GM18909 (cell line): Measurements from ENCODE around the gene KCNE4.
"Not testable (repeated sequence)": the region's sequence is repeated elsewhere in the genome, so short reads cannot be mapped to it uniquely, and the experiment has no call there.

Experiments
- ATAC-seq: cut with Tn5 transposase; IDR thresholded peaks from one replicate; pipeline ENCODE4 v1.9.1; 2021; ENCODE audit warnings: mild to moderate bottlenecking; ENCODE audit not compliant: unreplicated experiment, poor library complexity

The KCNE4 gene

DNA sequence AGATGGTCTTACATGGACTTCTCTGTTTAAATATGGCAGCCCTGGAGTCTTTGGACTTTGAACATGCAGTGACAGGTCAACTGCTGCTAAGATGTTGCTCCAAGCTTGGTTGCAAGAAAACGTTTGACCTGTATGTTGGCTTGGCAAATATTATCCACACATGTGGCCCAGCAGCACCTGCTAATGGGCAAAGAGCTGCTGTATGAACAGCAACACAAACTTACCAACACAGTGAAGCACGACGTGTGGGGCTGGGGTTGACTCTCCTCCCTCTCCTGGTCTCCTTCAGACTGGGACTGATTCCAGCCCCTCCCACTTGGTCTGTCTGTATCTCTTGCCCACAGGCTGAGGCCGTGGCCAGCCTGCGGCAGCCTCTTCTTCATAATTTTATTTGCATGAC lies 3.8 kb downstream of the KCNE4 start:
- ATAC-seq, result no peak

DNA sequence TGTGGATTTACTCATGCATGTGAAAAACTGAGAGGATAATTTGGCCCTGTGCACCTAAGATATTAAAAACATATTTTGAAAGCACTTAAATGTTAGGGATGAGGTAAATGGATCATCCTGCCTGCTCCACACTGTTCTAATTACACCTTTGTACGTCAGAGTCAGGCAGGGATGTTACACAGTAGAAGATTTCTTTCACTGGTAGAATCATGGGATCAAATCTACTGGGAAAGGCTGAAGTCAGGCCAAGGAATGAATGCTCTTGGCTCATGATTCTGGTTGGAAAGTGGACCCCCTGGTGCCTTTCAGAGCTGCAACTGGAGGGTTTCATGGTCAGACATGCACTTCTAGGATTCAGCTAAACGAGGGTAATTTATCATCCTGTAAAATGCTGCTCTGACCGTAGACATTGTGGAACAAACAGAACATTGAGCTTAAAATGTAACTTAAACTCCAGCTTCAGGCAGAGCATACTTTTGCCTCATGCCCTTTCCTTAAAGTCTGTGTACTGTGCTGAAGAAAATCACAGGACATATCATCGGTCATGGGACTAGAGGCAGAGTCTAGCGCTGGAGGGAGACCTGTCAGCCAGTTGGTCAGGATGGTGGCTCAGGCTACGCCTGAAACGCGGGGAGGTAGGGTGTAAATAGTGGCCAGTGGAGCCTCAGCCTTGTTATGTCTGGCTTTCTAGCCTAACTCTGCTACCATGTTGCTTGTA lies 4.9 kb downstream of the KCNE4 start:
- ATAC-seq, result no peak

DNA sequence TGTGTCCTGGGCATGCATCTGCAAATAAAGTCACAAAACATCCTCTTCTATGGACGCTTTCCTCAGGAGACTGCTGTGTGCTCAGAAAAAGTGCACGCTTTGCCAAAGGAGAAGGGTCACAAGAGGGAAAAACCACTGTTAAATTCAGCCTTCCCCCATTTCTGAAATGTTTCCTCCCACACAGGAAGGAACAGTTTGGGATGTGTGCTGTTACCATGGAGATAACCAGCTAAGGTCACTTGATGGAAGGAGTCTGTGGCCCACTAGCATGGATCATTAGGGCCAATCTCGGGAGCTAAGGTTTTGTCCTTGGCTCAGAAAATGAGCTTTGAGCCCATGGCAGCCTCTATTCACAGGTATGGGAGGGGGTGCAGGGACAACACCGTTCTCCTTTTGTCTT lies 5.6 kb downstream of the KCNE4 start:
- no peak for ATAC-seq

DNA sequence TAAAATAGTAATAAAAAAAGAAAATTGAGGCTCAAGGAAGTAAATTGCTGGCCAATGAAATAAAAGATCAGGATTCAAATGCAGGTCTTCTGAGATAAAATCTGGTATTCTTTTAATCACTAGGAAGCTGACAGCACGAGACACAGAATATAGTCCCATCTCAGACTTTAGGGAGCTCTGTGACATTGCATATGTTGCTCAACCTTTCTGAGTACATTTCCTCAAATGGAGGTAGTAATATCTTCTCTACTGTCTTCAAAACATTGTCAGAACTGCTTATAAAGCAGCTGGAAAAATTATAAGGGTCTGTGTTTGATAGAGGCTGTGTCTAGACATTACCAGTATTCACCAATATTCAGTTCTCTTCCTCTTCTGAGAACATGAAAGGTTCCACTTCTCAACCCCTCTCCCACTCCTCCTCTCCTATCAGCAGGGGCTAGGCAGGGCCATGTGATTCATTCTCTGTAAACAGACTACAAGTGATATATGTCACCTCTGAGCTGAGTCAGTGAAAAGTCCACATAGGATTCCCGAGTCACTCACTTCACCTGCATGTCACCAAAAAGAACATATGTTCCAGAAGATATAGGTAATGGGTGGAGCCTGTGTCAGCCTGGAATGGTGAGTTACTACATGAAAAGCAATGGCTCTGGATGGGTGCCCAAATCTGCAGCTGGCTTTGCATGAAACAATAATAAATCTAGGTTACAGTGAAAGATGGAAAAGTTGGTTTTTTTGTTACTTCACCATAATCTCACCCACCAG lies 7.1 kb downstream of the KCNE4 start:
- no peak for ATAC-seq

DNA sequence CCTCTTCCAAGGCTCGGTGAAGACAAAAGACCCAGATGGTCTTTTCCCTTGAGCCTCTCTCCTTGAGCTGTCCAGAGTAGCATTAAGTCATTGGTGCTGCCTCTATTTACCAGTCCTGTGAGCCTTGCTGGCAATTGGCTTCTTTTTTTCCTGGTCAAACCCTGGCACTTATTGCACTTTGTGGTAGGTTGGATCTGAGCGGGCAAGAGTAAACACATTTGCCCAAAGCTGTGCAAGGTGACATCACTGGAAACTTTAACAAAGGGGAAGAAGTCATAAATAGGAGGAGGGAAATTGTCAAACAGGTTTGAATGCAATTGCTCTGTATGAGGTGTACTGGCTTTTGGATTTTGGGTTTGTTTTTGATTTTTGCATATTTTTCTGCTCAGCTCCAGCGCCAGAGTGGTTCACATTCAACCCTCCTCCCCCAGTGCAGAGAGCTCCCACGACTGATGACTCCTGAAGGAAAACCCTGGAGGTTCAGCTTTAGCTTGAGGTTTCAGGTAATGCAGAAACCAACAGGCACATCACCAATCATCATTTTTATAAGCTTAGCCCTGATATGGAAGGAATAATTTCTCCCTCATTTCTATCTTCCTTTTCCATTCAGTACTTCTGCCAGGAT lies 8.3 kb downstream of the KCNE4 start:
- no peak for ATAC-seq

DNA sequence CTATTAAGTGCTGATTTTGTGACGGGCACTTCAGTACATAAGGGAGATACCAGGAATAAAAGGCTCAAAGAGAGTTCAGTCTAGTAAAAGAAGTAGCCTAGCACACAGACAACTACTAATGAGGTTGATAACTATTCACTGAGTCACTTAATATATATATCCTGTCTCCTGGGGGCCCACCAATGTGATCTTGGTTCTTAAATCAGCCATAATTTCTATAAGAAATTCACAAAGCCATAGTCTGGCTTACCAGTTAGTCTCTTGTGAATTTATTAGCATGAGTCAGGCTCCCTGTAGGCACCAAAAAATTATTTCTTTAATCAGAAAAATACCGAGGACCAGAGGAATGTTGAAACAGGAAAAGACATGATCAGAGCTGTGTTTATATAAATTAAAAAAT lies 10.4 kb downstream of the KCNE4 start:
- no peak for ATAC-seq

DNA sequence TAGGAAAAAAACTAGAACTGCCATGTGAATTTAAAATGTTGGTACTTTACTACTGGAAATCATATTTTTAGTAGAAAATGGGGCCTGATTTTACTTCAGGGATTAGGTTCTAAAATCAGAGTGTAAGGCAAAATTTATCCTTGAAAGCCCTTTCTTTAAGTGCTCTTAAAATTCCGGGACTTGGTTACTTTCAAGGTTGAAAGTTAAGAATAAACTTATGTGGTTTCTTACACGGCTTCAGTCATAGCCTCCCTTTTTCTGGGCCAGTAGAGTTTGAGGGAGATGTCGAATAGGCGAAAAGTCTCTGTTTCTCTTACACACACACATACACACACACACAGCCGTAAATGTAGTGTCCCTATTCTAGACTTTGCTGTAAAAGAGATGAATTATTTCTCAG lies 13.1 kb downstream of the KCNE4 start:
- ATAC-seq, result no peak

DNA sequence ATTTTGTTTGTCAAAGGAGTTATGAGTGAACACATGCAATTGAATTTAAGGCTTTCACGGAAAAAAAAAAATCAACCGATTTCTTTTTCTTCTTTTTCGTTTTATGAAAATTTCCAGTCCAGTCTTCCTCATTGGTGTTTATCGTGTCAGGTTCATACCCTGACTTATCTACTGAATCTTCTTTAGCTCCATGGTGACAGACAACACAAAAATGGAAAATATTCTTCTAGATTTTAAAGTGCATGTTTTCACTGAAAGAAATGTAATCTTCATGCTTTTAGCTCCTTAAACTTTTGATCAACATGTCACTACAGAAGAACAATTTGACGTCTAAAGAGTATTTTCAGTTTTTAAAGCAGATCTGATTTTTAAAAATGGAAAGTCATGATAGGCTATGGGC lies 14.7 kb downstream of the KCNE4 start:
- no peak for ATAC-seq

DNA sequence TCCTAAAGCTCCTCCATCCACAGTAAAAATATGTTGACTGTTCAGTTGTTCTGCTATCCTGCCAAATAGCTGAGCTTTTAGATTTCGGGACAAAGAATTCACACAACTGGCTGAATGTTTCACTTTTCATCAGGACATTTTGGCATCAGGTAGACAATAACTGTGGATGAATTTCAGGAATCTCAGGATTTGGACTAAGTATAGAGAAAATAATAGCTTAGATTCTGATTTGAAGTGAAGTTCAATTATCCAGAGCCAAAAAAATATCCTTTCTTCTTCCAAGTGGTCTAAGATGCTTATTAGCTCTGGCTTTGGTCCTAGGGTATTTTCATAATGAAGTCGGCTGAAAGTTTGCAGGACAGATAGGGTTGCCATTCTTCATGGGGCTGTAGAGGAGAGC lies 16.1 kb downstream of the KCNE4 start:
- ATAC-seq, result no peak

DNA sequence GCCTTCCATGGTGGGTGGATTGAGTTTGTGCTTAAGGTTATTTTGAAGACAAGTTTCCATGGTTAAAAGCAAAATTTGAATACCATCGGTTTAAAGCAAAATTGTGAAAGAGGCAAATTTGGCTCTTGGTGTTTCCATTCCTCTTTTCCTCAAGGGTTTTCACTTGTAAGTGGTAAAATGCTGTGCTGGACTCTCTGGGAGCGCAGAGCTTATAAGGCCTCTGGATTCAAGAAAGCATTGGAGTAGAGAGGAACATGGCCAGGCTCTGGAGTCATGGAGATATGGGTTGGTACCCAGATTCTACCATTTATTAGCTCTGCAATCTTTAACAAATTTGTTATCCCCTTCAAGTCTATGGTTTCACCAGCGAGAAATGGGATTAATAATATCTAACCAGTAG lies 17.5 kb downstream of the KCNE4 start:
- ATAC-seq, result no peak

DNA sequence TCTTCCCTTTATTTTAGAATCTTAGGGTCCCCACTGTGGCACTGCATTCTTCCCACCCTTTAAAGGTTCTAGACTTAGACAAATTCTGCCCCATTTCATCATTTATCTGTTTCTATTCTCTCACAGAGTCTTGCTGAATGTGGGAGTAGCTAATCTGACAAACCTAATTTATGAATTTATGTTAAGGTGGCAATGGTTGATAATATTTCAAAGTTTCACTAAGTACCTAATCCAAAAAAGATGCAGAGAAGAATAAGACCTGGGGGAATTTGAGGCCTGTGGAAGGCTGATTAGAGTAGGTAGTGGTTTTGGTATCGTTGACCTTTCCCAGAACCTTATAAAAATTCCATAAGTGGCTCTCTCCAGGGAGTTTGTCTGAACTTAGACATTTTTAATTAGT lies 18.0 kb downstream of the KCNE4 start:
- ATAC-seq, result no peak

DNA sequence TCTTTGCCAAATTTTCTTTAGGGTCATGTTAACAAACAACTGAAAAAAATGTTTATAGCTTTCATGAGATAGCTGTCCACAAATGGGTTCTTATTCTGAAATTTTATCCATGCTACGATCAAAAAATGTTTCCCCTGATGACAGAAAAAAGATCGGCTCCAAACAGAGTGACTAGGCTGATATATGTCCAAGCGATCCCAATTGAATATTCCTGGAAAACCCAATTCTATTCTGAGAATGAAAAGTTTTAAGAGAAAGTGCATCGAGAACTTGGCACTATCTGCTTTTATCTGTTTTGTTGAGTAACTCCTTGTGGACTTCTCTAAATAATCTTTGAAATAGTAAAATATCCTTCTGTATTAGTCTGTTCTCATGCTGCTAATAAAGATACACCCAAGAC lies 19.1 kb downstream of the KCNE4 start:
- no peak for ATAC-seq

DNA sequence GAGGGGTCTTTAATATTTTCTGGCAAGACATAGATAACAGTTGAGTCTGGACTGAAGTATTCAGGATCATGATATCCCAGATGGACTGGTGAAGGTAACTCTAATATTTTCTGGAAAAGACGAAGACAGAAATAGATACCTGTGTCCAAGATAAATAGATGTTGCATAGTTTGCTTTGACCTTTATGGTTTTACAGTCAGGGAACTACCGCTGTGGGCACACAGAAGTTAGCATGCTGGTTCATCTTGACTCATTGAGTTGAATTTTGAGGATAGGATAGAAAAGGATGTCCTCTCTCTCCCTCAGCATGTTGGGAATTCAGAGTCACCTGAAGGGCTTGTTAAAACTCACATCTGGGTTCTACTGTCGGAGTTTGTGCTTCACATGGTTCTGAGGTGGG lies 20.8 kb downstream of the KCNE4 start:
- no peak for ATAC-seq

DNA sequence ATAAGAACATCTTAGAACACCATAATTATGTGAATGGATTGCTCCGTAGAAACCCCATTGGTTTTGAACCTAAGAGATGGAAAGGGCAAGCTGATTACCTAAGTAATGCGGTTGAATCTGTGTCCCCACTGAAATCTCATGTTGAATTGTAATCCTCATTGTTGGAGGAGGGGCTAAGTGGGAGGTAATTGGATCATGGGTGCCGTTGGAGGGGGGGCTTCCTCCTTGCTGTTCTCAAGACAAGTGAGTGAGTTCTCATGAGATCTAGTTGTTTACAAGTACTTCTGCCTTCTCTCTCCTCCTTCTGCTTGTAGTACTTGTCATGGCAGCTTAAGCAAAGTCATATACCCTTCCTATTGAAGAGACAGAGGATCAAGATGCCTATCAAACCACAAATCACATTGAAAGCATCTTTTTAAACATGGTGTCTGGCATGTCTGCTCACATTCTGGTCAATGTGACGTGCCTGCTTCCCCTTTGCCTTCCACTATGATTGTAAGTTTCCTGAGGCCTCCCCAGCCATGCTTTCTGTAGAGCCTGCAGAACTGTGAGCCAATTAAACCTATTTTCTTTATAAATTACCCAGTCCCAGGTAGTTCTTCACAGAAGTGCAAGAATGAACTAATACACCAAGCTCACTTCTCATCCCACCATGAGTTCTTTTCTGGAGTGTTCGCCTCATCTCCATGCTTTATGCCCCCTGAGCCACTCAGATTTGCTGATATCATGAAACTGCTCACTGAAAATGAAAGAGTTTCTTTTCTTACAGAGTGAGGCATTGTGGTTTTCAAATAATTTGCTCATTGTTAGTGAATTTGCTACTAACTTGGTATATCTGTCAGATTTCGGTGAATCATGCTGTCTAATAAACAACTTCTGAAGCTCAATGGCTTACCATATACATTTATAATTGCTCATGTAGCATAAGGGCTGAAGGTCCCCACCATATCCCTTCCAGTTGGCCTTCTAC lies 23.6 kb downstream of the KCNE4 start:
- peak; percentile 93 for ATAC-seq

DNA sequence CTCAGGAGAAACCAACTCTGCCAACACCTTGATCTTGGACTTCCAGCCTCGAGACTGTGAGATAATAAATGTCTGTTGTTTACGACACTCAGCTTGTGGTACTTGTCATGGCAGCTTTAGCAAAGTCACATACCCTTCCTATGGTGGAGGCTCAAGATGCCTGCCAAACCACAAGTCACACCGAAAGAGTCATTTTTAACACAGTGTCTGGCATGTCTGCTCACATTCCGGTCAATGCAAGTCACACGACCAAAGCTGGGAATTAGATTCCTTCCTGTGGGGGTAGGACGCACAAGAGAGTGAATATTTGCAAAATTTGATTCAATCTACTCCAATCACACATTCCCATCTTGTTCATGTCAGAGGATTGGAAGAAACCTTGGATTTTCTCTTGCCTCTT lies 24.6 kb downstream of the KCNE4 start:
- ATAC-seq, result no peak

DNA sequence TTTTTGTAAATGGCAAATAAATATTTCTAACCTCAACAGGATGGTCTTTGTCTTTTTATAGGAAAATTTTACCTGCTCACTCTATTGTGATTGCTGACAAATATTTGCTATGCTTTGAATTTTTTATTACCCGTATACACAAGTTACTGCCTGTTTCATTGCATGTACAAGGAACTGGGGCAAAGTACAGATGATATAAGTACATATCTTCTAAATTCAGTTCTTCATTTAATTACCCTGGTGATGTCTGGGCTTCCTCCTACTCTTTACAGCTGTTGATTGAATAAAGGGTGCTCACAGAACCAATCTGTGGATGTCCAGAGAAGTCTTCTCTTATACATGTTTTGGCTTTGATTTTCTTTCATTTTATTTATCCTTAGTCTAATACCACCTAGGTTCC lies 26.5 kb downstream of the KCNE4 start:
- ATAC-seq, result no peak

DNA sequence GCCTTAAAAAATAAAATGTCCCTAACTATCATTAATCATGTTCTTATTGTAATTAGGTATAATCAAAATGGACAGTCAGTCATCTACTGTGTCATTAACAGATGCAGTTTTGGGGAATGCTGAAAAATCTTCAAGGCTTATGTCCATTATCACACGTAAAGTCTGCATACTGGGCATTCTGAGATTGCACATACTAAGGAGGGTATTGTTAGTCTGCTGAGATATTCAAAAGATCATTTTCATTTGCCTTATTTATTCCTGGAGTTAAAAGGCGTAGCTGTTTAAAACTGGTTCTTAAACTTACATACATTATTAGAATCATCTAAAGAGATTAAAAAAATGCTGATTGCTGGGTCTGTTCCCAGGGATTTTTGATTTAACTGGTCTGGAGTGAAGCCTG lies 27.4 kb downstream of the KCNE4 start:
- ATAC-seq, result no peak

DNA sequence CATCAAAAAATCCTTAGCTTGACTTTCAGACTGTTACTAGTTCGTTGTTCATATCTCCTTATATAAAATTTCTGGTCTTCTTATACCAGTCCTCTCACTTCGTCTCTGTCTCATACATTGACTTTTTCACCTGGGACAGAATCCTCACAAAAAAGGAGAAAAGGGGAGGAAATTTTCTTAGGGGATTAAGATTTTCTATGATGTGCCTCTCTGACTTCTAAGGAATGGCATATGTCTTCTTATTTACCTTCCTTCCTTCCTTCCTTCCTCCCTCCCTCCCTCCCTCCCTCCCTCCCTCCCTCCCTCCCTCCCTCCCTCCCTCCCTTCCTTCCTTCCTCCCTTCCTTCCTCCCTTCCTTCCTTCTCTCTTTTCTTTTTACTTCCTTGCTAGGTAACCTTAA lies 27.9 kb downstream of the KCNE4 start:
- ATAC-seq, result no peak

DNA sequence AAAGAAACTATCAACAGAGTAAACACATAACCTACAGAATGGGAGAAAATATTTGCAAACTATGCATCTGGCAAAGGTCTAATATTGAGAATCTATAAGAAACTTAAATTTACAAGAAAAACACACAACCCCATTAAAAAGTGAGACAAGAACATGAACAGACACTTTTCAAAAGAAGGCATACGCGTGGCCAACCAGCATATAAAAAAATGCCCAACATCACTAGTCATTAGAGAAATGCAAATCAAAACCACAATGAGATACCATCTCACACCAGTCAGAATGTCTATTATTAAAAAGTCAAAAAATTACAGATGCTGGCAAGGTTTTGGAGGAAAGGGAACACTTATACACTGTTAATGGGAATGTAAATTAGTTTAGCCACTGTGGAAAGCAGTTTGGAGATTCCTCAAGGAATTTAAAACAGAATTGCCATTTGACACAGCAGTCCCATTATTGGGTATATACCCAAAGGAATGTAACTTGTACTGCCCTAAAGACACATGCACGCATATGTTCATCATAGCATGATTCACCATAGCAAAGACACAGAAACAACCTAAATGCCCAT lies 28.9 kb downstream of the KCNE4 start:
- ATAC-seq, result not testable (repeated sequence)

DNA sequence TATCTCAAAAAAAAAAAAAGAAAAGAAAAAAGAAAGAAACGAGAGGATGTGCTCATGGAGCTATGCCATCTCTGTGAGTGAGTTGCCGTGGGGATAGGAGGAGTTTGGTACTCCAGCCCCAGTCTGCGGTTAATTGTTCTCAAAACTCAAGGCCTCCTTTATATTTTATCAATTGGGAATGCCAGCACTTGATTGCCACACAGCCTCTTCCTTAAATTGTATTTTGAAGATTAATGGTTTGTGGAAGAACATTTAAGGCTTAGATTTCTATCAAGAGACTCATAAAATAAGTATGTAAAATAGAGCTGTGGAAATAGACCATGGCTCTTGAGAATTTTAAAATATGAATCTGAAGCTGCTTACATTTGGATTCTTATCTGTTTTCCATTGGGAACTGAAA lies 29.8 kb downstream of the KCNE4 start:
- ATAC-seq, result no peak
